Muscle of back (tissue), 13 donors: ENCODE measurements around the gene HK1. TPM values are rescaled to one million over a fixed set of nuclear protein-coding genes. Genes with fewer than 3 reads are reported as not detected.
A peak's percentile ranks its signal among the peaks of the same experiment; 100 is the strongest.
"Not testable (repeated sequence)": the region's sequence is repeated elsewhere in the genome, so short reads cannot be mapped to it uniquely, and the experiment has no call there.

Source experiments
- DNase-seq, 3 donors: peaks; one replicate each; pipeline versions ENCODE4 v3.0.0 to v3.0.0-alpha.2; 2013
- long read RNA-seq, 9 donors: transcript quantifications; one replicate each; lab custom pipeline, GENCODE V29; 2026
- polyA plus RNA-seq, 10 donors: library from polyadenylated mRNA; unstranded; fragments of 120-200 nt; gene quantifications; one replicate each; pipeline ENCODE4 v1.2.1, GENCODE V29; 2013; ENCODE audit not compliant: insufficient read length in 10 of 10

Gene HK1
- polyA plus RNA-seq, result 10 to 100 TPM; 26.4 to 41.2 (median 29.6) TPM
- long read RNA-seq, donor 1, transcript HK1-202 (18 exons, 3,605 nt), result major isoform, 5 of 5 reads
- long read RNA-seq, donor 1, partial matches to known transcripts, result 0 of 5 reads
- long read RNA-seq, donor 1, other reads (novel, unspliced or antisense), result 0 of 5 reads
- long read RNA-seq, donor 2, partial matches to known transcripts, result 0 of 3 reads
- long read RNA-seq, donor 2, other reads (novel, unspliced or antisense), result 0 of 3 reads
- long read RNA-seq, donor 3, result 0 reads
- long read RNA-seq, donor 4, partial matches to known transcripts, result 0 of 1 reads
- long read RNA-seq, donor 4, other reads (novel, unspliced or antisense), result 0 of 1 reads
- long read RNA-seq, donor 5, result 0 reads
- long read RNA-seq, donor 6, transcript HK1-202 (18 exons, 3,605 nt), result major isoform, 5 of 5 reads
- long read RNA-seq, donor 6, partial matches to known transcripts, result 0 of 5 reads
- long read RNA-seq, donor 6, other reads (novel, unspliced or antisense), result 0 of 5 reads
- long read RNA-seq, donor 7, partial matches to known transcripts, result 0 of 4 reads
- long read RNA-seq, donor 7, other reads (novel, unspliced or antisense), result 0 of 4 reads
- long read RNA-seq, donor 8, result 0 reads
- long read RNA-seq, donor 9, result 0 reads

DNA sequence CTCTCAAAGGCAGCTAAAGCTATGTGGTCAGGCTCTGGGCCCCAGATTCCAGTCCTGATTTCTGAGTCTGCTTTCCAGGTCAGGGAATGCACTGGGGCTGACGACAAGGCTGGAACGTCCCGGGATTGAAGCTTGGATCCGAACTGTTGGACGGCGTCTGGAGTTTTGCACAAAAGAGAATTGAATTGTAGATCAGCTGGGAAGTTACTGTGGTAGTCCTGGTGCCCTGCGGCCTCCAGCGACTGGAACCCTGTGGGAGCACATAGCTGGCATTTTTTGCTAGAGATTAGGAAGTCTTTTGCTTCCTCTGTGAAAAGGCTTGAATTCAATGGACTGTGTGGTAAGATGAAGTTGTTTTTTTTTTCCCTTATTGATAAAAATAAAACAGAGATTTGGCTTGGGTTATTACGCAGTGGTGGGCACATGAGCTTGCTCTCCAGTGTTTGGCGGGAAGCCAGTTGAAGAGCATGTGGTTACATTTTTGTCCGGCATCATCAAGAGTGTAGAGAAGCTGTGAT, at the start of gene HK1:
Gene HK1 (plus strand): TSS at position 51 of the 518 bp plus-strand sequence.
- DNase-seq, result peak in 1 of 3 donors; percentile 7

DNA sequence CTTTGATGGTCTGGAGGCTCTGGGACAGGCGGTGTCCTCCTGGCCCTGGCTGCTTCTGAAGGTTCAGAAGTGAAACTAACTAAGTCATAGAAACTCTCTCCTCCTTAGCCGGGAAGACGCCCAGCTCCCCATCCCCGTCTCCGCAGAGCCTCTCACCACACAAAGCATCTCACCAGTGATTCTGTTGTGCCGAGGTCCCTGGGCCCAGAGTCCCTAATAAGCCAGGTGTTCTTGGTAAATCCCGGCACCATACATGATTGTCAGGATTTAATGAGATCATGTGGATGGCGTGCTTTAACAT, 48.7 kb upstream of the HK1 start:
- DNase-seq, result no peak

DNA sequence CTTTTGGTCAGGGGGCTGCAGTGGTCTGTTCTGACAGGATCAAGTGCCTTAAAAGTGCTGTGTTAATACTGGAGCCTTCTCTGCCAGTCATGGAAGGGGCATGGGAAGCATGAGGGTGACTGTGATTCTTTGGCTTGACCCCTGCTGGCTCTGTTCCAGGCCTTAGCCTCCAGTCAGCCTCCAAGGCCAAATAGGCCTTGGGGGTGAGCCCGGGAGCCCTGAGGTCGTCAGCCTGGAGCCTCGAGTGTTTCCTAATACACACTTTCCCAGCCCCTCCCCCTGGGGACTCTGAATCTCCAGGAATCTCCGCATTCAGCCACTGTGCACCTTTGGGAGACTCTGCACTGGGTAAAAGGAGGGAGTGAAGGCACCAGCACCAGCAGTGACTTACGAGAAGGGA, 48.2 kb upstream of the HK1 start:
- no peak for DNase-seq

DNA sequence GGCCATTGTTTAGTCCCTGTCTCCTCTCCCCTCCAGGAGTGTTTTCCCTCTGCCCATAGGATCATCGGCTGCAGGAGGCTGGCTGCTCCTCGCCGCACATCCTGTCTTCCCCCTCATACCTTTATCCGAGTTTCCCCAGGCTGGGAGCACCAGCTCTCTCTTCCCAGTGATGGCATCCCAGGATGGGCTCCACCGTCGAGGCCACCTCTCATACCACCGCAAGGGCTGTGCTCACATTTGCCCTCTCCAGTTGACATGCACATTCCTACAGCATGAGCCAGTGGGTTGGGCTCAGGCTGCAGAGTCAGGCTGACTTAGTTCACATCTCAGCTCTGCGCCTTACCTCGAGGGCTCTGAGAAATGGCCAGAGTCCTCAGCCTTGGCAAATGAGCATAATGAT, 46.0 kb upstream of the HK1 start:
- peak in 1 of 3 donors; percentile 26 for DNase-seq

DNA sequence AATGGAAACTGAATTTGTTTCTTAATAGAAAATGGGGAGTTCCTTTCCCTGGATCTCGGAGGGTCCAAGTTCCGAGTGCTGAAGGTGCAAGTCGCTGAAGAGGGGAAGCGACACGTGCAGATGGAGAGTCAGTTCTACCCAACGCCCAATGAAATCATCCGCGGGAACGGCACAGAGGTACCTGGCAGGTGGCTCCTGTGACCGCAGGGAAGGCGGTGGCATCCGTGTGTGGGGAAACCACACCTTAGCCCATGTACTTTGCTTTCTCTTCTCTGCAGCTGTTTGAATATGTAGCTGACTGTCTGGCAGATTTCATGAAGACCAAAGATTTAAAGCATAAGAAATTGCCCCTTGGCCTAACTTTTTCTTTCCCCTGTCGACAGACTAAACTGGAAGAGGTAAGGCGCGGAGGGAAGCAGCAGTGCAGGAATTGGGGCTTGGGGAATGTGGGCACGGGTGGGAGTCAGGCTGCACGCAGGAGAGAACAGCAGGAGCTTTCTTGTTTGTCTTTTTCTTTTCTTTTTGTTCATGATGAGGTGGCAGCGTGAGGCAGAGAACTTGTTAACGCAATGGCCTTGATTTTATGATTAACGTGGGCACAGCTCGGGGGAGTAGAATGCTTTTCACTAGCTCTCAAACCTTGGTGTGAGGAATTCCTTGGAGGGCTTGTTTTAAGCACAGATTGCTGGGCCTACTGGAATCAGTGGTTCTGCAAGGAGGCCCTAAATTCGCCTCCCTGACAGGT, 45.4 kb upstream of the HK1 start:
- no peak for DNase-seq

DNA sequence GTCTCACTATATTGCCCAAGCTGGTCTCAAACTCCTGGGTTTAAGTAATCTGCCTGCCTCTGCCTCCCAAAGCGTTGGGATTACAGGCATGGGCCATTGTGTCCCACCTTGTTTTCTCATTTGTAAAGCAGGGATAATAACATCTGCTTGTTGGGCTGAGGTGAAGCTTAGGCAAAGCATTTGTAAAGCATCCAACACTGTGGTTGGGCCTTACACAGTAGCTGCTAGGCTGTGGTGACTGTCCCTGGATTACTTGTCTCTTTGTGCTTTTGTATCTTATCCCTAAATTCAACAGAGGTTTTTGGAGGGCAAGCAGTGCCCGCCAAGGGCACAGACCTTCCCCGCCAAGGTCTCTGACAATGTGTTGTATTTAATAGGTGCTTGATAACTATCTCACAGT, 43.8 kb upstream of the HK1 start:
- DNase-seq, result no peak

DNA sequence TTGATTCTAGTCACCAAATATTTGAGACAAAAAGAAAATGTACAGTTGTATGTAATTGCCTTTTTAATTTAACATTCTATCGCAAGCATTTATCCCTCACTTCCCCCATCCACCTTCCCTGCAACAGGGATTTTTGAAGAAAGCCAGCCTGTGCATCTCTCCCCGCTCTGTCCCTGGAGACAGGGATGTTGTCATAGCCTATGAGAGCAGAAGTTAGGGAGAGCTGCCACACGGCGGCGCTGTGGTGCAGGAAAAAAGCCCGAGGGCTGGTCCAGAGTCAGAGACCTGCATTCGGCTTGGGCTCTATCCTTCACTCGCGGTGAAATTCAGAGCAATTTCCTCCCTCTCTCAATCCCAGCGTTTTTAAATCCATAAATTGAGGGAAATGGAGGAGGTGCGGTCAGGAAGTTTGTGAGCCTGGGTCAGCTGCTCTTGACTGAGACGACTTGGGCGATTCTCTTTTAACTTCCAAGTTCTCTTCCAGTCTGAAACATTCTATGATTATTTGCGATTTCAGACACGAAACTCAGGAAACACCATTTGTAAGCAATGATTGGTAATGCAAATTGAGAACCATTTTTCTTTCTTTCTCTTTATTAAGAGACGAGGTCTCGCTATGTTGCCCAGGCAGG, 40.7 kb upstream of the HK1 start:
- DNase-seq, result peak; percentile 78 to 94 (median 92)

DNA sequence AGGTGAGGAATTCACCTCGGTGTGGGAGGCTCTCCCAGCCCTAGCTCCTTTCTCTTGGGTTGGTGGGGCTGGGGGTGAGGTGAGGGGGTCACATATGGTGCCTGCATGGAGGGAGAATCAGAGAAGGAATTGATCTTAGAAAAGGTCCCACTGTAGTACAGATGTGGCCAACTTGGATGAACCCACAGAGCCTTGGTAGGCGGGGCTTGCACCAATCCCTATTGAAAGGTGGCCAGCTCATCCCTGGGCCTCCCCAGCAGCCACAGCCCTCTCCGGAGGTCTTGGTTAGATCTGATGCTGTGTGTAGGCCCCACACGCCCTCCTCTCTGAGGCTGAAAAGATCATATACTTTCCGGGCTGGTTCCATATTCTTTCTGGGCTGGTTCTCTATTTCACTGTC, 39.2 kb upstream of the HK1 start:
- no peak for DNase-seq

DNA sequence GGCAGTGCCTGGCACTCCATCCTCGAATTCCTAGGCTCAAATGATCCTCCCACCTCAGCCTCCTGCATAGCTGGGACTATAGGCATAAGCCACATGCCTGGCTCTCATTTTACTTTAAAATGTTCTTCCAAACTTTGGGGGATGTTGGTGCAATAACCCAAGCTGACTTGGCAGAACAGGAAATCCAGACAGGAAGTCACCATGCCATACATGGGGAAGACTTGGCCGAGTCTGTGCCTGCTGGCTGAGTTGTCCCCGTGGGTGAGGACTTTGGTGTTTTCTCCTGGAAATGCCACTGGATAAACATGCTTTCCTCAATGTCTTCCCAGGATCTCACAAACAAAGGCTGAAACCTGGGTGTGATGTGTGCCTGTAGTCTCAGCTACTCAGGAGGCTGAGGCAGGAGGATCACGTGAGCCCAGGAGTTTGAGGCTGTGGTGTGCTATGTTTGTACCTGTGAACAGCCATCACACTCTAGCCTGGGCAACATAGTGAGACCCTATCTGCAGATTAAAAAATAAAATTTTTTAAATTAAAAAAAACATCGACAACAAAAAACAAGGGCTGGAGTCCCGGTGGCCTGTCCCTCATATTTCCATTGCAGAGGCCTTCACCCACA, 38.4 kb upstream of the HK1 start:
- no peak for DNase-seq

DNA sequence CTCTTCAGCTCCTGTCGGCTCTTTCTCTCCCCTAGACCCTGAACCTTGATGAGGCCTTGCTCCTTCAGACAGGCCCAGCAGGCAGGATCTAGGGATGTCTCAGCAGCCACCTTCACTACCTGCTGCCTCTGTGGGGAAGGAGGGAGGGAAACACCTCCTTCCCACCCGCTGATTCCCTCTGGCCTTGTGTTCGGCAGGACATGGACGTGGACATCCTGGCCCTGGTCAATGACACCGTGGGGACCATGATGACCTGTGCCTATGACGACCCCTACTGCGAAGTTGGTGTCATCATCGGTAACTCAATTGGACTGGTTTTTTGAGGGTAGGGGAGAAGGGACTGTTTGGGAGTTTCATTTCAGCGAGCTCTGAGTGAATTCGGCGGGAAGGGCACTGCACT, 37.8 kb upstream of the HK1 start:
- DNase-seq, result no peak

DNA sequence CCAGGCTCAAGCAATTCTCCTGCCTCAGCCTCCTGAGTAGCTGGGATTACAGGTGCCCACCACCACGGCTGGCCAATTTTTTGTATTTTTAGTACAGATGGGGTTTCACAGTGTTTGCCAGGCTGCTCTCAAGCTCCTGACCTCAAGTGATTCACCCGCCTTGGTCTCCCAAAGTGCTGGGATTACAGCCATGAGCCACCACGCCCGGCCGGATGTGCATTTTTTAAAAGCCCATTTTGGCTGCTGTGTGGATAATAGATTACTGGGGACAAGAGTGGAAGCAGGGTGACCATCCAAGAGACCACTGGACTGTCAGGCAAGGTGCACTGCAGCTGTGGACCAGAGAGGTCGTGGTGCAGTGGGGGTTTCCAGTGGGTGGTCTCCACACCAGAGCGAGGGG, 36.7 kb upstream of the HK1 start:
- DNase-seq, result no peak

DNA sequence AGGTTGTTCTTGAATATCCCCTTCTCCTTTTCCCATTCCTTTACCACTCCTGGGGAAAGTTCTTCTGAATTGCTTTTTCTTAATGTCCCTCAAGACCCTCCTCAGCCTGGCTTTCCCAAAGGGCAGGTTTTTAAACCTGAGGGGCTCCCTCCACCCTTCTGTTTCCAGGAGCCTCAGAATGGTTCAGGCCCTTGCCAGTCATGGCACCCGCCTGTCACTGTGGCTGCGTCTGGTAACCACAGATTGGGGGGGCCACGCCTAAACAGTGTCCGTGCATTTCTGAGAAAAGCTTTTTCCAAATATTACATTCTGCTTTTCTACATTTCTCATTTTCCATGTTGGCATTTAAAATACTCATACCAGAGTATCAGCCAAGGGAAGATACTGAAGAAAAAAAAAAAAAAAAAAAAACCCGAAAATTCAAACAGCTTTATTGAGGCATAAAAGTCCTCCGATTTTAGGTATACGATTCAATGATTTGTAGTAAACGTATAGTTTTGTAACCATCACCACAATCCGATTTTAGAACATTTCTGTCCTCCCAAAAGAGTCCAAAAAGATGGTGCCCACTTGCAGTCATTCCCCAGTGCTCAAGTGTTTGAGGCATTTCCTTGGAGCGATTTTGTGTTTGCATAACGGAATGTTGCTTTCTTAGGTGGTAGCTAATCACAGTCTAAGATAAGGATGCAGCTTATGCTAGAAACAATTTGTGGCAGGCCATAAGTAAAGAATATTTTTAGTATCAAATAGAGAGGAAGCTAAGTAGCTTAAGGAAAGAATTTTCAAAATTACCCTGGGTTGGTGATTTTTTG, 36.0 kb upstream of the HK1 start:
- no peak for DNase-seq

DNA sequence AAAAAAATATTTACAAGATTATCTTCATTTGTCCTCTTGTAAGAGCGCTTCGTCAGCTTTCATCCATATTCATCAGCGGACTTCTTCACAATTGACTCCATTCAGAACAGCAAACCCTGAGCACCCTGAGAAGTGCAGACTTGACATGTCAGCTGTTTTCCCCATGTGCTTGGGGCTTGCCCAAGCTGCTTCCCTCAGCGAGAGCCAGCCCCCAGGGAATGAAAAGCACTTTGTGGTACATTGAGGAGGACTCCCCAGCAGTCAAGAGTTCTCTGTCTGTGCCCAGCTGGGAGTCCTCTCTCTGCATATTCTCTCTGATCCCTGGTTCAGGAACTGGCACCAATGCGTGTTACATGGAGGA, 35.5 kb upstream of the HK1 start:
- DNase-seq, result no peak

DNA sequence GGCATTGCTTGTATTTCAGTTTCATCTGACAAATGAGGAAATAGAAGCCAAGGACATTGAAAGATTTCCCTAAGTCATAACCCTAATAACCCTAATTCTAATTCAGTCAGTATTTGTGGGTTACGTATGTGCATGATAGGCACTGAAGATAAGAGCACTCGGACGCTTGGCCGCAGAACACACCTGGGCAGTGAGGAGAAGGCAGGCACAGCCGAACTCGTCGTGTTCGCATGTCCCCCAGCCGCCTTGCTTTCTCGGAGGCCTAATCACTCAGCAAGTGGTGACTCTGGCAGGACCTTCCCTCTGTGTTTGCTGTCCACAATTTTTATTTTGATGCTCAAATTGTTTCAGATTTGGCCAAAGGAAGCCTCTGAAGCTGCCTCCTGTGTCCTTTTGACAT, 34.5 kb upstream of the HK1 start:
- DNase-seq, result no peak

DNA sequence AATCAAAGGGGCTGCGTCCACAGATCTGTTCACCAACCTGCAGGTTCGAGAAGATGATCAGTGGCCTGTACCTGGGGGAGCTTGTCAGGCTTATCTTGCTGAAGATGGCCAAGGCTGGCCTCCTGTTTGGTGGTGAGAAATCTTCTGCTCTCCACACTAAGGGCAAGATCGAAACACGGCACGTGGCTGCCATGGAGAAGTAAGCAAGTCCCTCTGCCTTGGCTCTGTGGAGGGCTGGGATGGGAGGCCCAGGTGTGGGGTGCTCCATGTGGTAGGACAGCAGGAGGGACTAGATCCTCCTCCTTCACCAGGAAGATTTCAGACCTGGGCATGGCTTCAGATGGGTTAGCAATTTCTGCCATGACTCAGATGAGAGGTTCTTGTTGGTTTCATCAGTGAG, 32.3 kb upstream of the HK1 start:
- no peak for DNase-seq

DNA sequence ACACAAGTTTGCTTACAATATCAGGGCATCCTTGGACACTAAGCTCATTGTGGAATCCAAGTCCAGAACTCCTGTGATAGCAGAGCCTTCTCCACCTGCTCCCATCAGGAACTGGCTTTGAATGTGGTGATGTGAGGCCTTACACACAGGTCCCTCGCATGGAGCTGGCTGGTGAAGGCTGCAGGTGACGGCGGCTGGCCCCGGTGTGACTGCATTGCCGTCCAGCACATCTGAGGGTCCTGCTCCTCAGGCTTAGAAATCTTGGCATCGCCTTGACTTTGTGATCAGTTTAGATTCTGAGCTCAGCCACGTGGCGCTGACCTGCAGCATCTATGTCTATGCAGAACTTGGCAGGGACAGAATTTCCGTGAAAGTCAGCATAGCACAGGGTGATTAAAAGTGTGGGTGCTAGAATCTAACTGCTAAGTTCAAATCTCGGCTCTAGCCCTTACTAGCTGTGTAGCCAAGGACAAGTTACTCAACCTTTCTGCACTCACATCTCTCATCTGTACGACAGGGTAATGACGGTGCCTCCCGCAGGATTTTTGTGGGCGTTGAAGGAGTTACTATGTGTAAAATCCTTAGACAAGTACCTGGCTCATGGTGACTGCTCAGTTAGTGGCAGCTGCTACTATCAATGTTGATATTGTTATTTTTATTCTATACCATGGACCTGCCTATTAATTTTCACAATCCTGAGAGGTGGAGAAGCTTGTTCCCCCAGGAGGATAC, 31.5 kb upstream of the HK1 start:
- no peak for DNase-seq

DNA sequence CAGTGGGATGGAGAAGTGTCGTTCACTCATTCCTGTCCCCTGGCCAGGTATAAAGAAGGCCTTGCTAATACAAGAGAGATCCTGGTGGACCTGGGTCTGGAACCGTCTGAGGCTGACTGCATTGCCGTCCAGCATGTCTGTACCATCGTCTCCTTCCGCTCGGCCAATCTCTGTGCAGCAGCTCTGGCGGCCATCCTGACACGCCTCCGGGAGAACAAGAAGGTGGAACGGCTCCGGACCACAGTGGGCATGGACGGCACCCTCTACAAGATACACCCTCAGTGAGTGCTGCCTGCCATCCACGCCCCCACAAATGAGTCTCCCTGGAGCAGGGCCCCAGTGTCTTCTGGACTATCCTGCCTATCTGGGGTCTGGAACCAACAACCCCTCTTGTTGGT, 31.0 kb upstream of the HK1 start:
- no peak for DNase-seq

DNA sequence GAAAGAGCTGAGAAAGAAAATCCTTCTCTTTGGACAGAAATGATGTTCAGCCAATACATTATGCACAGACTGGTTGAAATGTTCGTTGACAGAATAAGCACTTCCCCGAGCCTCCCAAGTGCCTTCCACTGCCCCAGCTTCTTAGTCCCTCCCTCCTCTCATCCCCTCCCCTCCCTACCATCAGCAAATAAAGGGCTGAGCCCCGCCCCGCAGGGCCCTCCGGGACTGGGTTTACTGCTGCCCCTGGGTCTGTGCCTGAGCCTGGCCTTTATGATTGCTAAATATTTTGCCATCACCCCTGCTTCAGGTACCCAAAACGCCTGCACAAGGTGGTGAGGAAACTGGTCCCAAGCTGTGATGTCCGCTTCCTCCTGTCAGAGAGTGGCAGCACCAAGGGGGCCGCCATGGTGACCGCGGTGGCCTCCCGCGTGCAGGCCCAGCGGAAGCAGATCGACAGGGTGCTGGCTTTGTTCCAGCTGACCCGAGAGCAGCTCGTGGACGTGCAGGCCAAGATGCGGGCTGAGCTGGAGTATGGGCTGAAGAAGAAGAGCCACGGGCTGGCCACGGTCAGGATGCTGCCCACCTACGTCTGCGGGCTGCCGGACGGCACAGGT, 30.1 kb upstream of the HK1 start:
- no peak for DNase-seq

DNA sequence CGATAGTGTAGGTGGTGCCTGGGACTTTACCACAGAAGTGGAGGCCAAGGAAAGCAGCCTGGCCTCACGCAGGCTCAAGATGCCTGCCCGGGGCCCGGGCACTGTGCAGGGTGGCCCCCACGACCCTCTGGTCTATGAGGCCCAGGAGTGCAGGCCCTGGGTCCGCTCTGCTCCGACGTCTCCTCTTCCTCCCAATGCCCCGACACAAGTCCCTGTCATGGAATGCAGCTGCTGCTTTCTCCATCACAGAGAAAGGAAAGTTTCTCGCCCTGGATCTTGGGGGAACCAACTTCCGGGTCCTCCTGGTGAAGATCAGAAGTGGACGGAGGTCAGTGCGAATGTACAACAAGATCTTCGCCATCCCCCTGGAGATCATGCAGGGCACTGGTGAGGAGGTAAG, 28.3 kb upstream of the HK1 start:
- no peak for DNase-seq

DNA sequence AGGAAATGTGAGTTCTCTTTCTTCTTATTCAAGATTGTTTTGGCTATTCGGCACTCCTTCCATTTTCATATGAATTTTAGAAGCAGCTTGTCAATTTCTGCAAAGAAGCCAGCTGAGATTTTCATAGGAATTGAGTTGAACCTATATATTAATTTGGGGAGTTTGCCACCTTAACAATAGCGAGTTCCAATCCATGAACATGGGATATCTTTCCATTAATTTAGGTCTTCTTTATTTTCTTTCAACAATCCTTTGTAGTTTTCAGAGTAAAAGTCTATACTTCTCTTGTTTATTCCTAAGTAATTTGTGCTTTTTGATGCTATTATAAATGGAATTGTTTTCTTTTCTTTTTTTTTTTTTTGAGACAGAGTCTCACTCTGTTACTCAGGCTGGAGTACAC, 26.9 kb upstream of the HK1 start:
- DNase-seq, result not testable (repeated sequence)
